Fibroblast of lung (primary cell): ENCODE results near the gene RPS6KA3. TPM values are rescaled to one million over a fixed set of nuclear protein-coding genes. Genes with fewer than 3 reads are reported as not detected.
A peak's percentile ranks its signal among the peaks of the same experiment; 100 is the strongest.

Experiments used
- DNase-seq, 2 donors: peaks; one replicate each; pipeline versions ENCODE4 v3.0.0 to v3.0.0-alpha.2; 2010; ENCODE audit warnings: low read depth in 2 of 2
- H2AFZ ChIP-seq: 2 replicates; pipeline ENCODE4 v1.5.1; 2012; ENCODE audit warnings: low read length, control low read depth, inconsistent platforms
- H3K27ac ChIP-seq: 2 replicates; pipeline ENCODE4 v1.5.1; 2011; ENCODE audit warnings: low read length, control low read depth; ENCODE audit not compliant: insufficient read depth
- H3K27me3 ChIP-seq: 2 replicates; pipeline ENCODE4 v1.5.1; 2011; ENCODE audit warnings: mild to moderate bottlenecking, low read length; ENCODE audit not compliant: control insufficient read depth, insufficient read depth
- H3K36me3 ChIP-seq: 2 replicates; pipeline ENCODE4 v1.5.1; 2011; ENCODE audit warnings: low read length; ENCODE audit not compliant: control insufficient read depth, insufficient read depth
- H3K4me1 ChIP-seq: 2 replicates; pipeline ENCODE4 v1.5.1; 2011; ENCODE audit warnings: low read length; ENCODE audit not compliant: control insufficient read depth, insufficient read depth; ENCODE audit errors: extremely low read depth
- H3K4me2 ChIP-seq: 2 replicates; pipeline ENCODE4 v1.5.1; 2011; ENCODE audit warnings: low read length, control low read depth; ENCODE audit not compliant: insufficient read depth; ENCODE audit errors: extremely low read depth
- H3K4me3 ChIP-seq, 4 experiments: fragments of 200-600 bp in 1 of 4; sonication (generic) in 1 of 4; replicated peaks in 1 of 4; 2 replicates each; pipeline ENCODE4 v1.5.1; 2011 to 2016; ENCODE audit warnings: low read length in 4 of 4, low read depth in 3 of 4, mild to moderate bottlenecking in 3 of 4, control low read depth in 2 of 4, inconsistent platforms in 1 of 4, mixed read lengths in 1 of 4; ENCODE audit not compliant: insufficient read depth in 1 of 4; ENCODE audit errors: control extremely low read depth in 1 of 4
- H3K79me2 ChIP-seq: 2 replicates; pipeline ENCODE4 v1.5.1; 2012; ENCODE audit warnings: mild to moderate bottlenecking, low read length, inconsistent platforms; ENCODE audit not compliant: control insufficient read depth, insufficient read depth
- H3K9ac ChIP-seq: 2 replicates; pipeline ENCODE4 v1.5.1; 2011; ENCODE audit warnings: mild to moderate bottlenecking, low read length, control low read depth; ENCODE audit not compliant: insufficient read depth
- H3K9me3 ChIP-seq: 2 replicates; pipeline ENCODE4 v1.5.1; 2012; ENCODE audit warnings: low read depth, low read length; ENCODE audit not compliant: control insufficient read depth, insufficient read depth
- H4K20me1 ChIP-seq: 2 replicates; pipeline ENCODE4 v1.5.1; 2011; ENCODE audit warnings: low read length; ENCODE audit not compliant: control insufficient read depth, insufficient read depth; ENCODE audit errors: extremely low read depth
- CTCF ChIP-seq, 2 donors: IDR thresholded peaks in 1 of 2; conservative IDR thresholded peaks in 1 of 2; 1 replicate in 1 of 2; 2 replicates in 1 of 2; pipeline ENCODE4 v1.5.1; 2011 to 2012; ENCODE audit warnings: low read length in 2 of 2, control low read depth in 1 of 2, inconsistent platforms in 1 of 2, low read depth in 1 of 2, mild to moderate bottlenecking in 1 of 2
- EZH2 ChIP-seq: IDR thresholded peaks from 2 replicates; pipeline ENCODE4 v1.5.1; 2012; ENCODE audit warnings: low read length, control low read depth, mild to moderate bottlenecking; ENCODE audit errors: missing control alignments
- polyA plus RNA-seq, 2 donors: library from polyadenylated mRNA; depleted of rRNA in 1 of 2; stranded (reverse) in 1 of 2; unstranded in 1 of 2; fragments of >200 nt; gene quantifications; 2 replicates each; pipeline ENCODE4 v1.2.1, GENCODE V29; 2011 to 2012; ENCODE audit warnings: missing spikeins in 1 of 2
- total RNA-seq: library from RNA; depleted of rRNA; stranded (reverse); fragments of >200 nt; gene quantifications from 2 replicates; pipeline ENCODE4 v1.2.1, GENCODE V29; 2014

RPS6KA3 gene
- total and polyA plus RNA-seq, 2 donors (not counting 1 experiment from before 2014, with no cell fraction given), result 38.5 to 50.2 TPM

- Histone ChIP-seq H3K36me3 (no peaks in the 10 kb centered on the region), H3K4me3 (no peak overlapping the region), H4K20me1 (no peaks in the 10 kb centered on the region), H2AFZ (no peak overlapping the region), H3K4me1 (no peaks in the 10 kb centered on the region), H3K79me2 (peaks cover 33% of the 10 kb centered on the region), H3K27ac (no peak overlapping the region), H3K4me2 (no peak overlapping the region), H3K27me3 (no peaks in the 10 kb centered on the region), H3K9ac (no peak overlapping the region), H3K9me3 (no peaks in the 10 kb centered on the region)
- no peak for DNase-seq
- TF ChIP-seq EZH2 (no peak), CTCF (conservative IDR thresholded peaks at IDR 0.05 in 1 of 2, IDR thresholded peaks at IDR 0.05 in 1 of 2; ENCODE audit: low read depth in 1 of 2, low read length in 2 of 2) (no peak)
These were observed 123.6 kb downstream of the RPS6KA3 start for GRCh38 chrX:20143111-20143510.

- H4K20me1 ChIP-seq, result no peaks in the 10 kb centered on the region
- H3K27me3 ChIP-seq, result no peaks in the 10 kb centered on the region
- peak within 1 kb of the TSS; percentile 91 for H3K9ac ChIP-seq
- H3K4me1 ChIP-seq, result no peaks in the 10 kb centered on the region
- H3K79me2 ChIP-seq, result peaks cover 43% of the 10 kb centered on the region
- H2AFZ ChIP-seq, result peak within 1 kb of the TSS; percentile 39
- peak within 1 kb of the TSS; percentile 76 to 93 (median 90) for H3K4me3 ChIP-seq
- H3K27ac ChIP-seq, result peak within 1 kb of the TSS; percentile 88
- no peaks in the 10 kb centered on the region for H3K9me3 ChIP-seq
- peaks cover 2% of the 10 kb centered on the region for H3K36me3 ChIP-seq
- TF ChIP-seq EZH2, result no peak
- no peak for TF ChIP-seq CTCF (conservative IDR thresholded peaks at IDR 0.05 in 1 of 2, IDR thresholded peaks at IDR 0.05 in 1 of 2; ENCODE audit: low read depth in 1 of 2, low read length in 2 of 2)
- peak within 1 kb of the TSS; percentile 94 for H3K4me2 ChIP-seq
- peak; percentile 97 to 99 for DNase-seq
These were observed 125.2 kb downstream of the RPS6KA3 start, which contains the start of gene EIF1AX for GRCh38 chrX:20141281-20142220. Gene EIF1AX (minus strand): TSS chrX:20141838. CDS start chrX:20141640, 198 bp downstream.

GRCh38 chrX:20140420-20140819 is 126.3 kb downstream of the RPS6KA3 start:
- Histone ChIP-seq H3K27ac (peak overlapping the region; percentile 88), H3K9ac (peak overlapping the region; percentile 16), H2AFZ (no peak overlapping the region), H3K36me3 (peaks cover 2% of the 10 kb centered on the region), H3K27me3 (no peaks in the 10 kb centered on the region), H3K9me3 (no peaks in the 10 kb centered on the region), H3K4me3 (peak overlapping the region; percentile 76 to 93 (median 90)), H3K4me2 (peak overlapping the region; percentile 94), H3K4me1 (no peaks in the 10 kb centered on the region), H3K79me2 (peaks cover 47% of the 10 kb centered on the region), H4K20me1 (no peaks in the 10 kb centered on the region)
- TF ChIP-seq EZH2 (no peak), CTCF (conservative IDR thresholded peaks at IDR 0.05 in 1 of 2, IDR thresholded peaks at IDR 0.05 in 1 of 2; ENCODE audit: low read depth in 1 of 2, low read length in 2 of 2) (no peak)
- DNase-seq, result no peak
